ENCODE measurements around the gene CD151. TPM values are rescaled to one million over a fixed set of nuclear protein-coding genes. Genes with fewer than 3 reads are reported as not detected.
A peak's percentile ranks its signal among the peaks of the same experiment; 100 is the strongest.

The CD151 gene
- total RNA-seq, 1 donor from 2014 or later, result 154 TPM

DNA sequence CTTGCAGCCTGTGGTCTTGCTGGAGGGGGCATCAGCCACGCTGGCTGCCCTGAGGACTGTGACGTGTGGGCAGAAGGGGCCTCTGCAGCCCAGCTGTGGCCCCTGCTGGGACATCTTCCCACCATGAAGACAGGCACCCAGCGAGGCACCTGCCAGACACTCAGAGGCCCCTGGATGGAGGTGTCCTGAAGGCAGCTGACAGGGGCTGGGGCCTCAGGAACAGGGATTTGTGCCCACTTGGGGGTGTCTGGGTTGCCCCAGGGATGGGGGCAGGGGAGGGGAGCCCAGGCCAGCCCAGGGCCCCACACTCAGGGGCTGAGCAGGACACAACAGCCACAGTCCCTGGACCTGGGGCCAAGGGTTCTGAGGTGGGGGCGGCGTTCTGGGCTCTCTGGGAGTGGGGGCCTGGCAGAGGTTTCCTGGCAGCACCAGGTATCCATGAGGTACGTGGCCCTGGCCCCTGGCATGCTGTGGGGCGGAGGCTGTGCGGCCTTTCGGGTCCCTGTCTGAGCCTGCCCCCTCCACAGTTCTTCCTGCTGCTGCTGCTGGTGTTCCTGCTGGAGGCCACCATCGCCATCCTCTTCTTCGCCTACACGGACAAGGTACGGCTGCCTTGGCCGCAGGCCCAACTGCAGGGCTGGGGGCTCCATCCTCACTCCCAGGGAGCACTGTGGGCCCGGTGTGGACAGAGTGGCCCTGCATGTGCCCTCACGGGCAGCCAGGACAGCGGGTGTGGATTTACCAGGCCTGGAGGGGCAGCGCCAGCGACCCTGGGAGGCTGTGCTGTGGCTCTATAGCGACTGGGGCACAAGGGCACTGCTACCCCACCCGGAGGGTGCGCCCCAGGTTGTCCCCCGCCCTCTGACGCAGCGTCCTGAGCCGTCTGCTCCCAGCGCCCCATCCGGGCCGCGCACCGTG is 31.4 kb downstream of the CD151 start:
- Mint-ChIP-seq H3K4me1 (ENCODE audit: low read depth) (peaks cover 2% of the 10 kb centered on the region), H3K27ac (no peak overlapping the region), H3K4me3 (ENCODE audit: low read depth) (no peak overlapping the region), H3K36me3 (ENCODE audit: insufficient read depth) (no peaks in the 10 kb centered on the region), H3K9me3 (ENCODE audit: low read depth) (no peaks in the 10 kb centered on the region), H3K27me3 (no peaks in the 10 kb centered on the region)
- no peak for DNase-seq (ENCODE audit: low spot score, unreplicated experiment)
- TF ChIP-seq, protein P1, sequence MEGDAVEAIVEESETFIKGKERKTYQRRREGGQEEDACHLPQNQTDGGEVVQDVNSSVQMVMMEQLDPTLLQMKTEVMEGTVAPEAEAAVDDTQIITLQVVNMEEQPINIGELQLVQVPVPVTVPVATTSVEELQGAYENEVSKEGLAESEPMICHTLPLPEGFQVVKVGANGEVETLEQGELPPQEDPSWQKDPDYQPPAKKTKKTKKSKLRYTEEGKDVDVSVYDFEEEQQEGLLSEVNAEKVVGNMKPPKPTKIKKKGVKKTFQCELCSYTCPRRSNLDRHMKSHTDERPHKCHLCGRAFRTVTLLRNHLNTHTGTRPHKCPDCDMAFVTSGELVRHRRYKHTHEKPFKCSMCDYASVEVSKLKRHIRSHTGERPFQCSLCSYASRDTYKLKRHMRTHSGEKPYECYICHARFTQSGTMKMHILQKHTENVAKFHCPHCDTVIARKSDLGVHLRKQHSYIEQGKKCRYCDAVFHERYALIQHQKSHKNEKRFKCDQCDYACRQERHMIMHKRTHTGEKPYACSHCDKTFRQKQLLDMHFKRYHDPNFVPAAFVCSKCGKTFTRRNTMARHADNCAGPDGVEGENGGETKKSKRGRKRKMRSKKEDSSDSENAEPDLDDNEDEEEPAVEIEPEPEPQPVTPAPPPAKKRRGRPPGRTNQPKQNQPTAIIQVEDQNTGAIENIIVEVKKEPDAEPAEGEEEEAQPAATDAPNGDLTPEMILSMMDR (IDR thresholded peaks at IDR 0.05; ENCODE audit: unreplicated experiment), result no peak

DNA sequence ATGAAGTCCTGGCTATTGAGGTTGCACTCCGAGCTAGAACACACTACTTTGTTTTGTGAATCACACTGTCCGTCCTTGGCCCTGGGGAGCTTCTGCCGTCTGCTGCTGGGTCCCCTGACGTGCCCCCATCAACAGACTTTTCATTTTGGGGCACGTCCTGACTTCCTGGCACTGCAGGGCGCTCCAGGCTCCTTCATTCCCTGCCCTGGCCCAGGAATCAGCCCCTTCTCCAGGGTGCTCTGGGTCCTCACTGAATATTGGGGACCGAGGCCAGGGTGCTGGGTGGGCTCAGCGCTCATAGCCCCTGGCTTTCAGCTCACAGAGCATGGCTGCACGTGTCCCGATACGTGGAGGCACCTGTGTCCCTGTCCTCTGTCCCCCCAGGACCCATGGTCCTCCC is 32.1 kb downstream of the CD151 start:
- H3K36me3 Mint-ChIP-seq (ENCODE audit: insufficient read depth), result no peaks in the 10 kb centered on the region
- no peaks in the 10 kb centered on the region for H3K27me3 Mint-ChIP-seq
- peaks cover 2% of the 10 kb centered on the region for H3K4me1 Mint-ChIP-seq (ENCODE audit: low read depth)
- no peak for DNase-seq (ENCODE audit: low spot score, unreplicated experiment)
- no peaks in the 10 kb centered on the region for H3K9me3 Mint-ChIP-seq (ENCODE audit: low read depth)
- H3K4me3 Mint-ChIP-seq (ENCODE audit: low read depth), result no peak overlapping the region
- TF ChIP-seq, protein P1 (IDR thresholded peaks at IDR 0.05; ENCODE audit: unreplicated experiment), result no peak
- peak overlapping the region; percentile 86 for H3K27ac Mint-ChIP-seq

DNA sequence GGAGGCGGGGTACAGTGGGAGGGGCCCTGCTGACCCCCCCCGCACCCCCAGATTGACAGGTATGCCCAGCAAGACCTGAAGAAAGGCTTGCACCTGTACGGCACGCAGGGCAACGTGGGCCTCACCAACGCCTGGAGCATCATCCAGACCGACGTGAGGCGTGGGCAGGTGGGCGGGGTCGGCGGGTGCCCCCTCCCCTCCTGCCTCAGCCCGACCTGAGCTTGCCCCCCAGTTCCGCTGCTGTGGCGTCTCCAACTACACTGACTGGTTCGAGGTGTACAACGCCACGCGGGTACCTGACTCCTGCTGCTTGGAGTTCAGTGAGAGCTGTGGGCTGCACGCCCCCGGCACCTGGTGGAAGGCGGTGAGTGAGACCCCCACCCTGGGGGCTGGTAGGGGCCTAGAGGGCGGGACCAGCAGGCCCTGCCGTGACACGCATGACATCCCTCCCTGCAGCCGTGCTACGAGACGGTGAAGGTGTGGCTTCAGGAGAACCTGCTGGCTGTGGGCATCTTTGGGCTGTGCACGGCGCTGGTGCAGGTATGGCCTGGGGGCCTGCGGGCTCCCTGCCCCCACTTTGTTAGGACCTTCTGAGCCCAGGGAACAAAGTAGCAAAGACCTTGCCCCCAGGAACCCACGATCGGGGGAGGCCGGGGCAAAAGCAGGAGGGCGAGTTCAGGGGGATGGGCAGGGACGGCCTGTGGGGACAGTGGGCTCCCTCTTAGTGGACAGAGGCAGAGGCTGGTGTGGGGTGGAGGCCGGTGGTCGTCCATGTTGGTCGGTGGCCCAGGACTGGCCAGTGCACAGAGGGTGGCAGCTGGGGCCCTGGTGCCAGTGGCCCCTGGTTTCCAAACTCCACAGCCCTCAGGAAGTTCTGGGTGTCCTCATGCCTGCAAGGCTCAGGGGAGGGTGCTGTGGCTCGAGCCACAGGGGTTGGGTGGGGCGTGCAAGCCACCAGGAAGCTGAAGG is 33.0 kb downstream of the CD151 start:
- no peak for DNase-seq (ENCODE audit: low spot score, unreplicated experiment)
- Mint-ChIP-seq H3K4me1 (ENCODE audit: low read depth) (peaks cover 2% of the 10 kb centered on the region), H3K9me3 (ENCODE audit: low read depth) (no peaks in the 10 kb centered on the region), H3K27me3 (no peaks in the 10 kb centered on the region), H3K27ac (no peak overlapping the region), H3K4me3 (ENCODE audit: low read depth) (no peak overlapping the region), H3K36me3 (ENCODE audit: insufficient read depth) (no peaks in the 10 kb centered on the region)
- TF ChIP-seq, protein P1 (IDR thresholded peaks at IDR 0.05; ENCODE audit: unreplicated experiment), result no peak

DNA sequence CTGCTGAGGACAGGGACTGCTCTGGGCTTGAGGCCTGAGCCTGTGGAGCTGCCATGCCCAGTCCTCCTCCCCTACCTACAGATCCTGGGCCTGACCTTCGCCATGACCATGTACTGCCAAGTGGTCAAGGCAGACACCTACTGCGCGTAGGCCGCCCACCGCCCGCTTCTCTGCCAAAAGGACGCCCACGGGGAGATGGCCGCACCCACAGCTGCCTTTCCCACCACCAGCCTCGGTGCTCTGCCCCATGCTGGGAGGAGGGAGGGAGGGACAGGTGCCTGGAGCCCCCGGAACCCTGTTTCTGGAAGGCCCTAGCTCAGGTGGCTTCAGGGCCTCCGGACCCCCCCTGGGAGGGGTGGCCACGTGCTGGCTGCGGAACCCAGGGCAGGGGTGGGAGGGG is 33.7 kb downstream of the CD151 start:
- peaks cover 2% of the 10 kb centered on the region for H3K4me1 Mint-ChIP-seq (ENCODE audit: low read depth)
- TF ChIP-seq, protein P1 (IDR thresholded peaks at IDR 0.05; ENCODE audit: unreplicated experiment), result no peak
- no peaks in the 10 kb centered on the region for H3K9me3 Mint-ChIP-seq (ENCODE audit: low read depth)
- H3K4me3 Mint-ChIP-seq (ENCODE audit: low read depth), result no peak overlapping the region
- no peaks in the 10 kb centered on the region for H3K27me3 Mint-ChIP-seq
- H3K27ac Mint-ChIP-seq, result no peak overlapping the region
- H3K36me3 Mint-ChIP-seq (ENCODE audit: insufficient read depth), result no peaks in the 10 kb centered on the region
- no peak for DNase-seq (ENCODE audit: low spot score, unreplicated experiment)

DNA sequence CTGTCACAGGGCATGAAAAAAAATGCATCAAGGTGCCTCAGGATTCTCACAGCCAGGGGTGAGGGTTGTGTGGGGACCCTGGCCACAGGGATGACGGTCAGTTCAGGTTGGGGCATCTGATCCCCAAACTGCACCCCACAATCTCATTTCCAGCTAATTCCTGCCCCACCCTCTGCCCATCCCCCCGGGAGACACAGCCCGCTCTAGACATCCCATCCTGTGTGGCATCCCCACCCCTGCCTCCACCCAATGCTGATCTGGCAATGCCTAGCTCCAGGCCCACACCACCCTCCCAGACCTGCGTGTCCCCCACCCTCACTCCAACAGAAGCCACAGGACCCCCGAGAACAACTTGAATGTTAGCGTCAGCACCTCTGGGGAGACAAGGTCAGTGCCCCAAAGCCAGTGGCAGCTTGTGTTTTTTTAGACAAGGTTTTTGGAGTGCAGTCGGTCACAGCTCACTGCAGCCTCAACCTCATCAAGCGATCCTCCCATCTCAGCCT is 35.2 kb downstream of the CD151 start:
- H3K36me3 Mint-ChIP-seq (ENCODE audit: insufficient read depth), result no peaks in the 10 kb centered on the region
- no peaks in the 10 kb centered on the region for H3K27me3 Mint-ChIP-seq
- no peaks in the 10 kb centered on the region for H3K9me3 Mint-ChIP-seq (ENCODE audit: low read depth)
- H3K4me1 Mint-ChIP-seq (ENCODE audit: low read depth), result peaks cover 2% of the 10 kb centered on the region
- no peak for DNase-seq (ENCODE audit: low spot score, unreplicated experiment)
- TF ChIP-seq, protein P1 (IDR thresholded peaks at IDR 0.05; ENCODE audit: unreplicated experiment), result no peak
- H3K27ac Mint-ChIP-seq, result no peak overlapping the region
- H3K4me3 Mint-ChIP-seq (ENCODE audit: low read depth), result no peak overlapping the region

Data from progenitor cell of endocrine pancreas (in vitro differentiated cells).